HepG2 (cell line): ENCODE results near the gene TACC3. TPM values are rescaled to one million over a fixed set of nuclear protein-coding genes. Genes with fewer than 3 reads are reported as not detected.

ENCODE experiments used
- AFF4 ChIP-seq: sonication (generic); formaldehyde crosslinking; IDR thresholded peaks from 2 replicates; pipeline ENCODE4 v1.4.0; 2020; ENCODE audit warnings: missing genetic modification reagents
- BATF2 ChIP-seq: sonication (generic); formaldehyde crosslinking; IDR thresholded peaks from 2 replicates; pipeline ENCODE4 v1.8.0; 2022; ENCODE audit warnings: mild to moderate bottlenecking, missing genetic modification reagents, moderate library complexity
- BCL6 ChIP-seq: IDR thresholded peaks from 2 replicates; pipeline ENCODE4 v1.6.1; 2016; ENCODE audit warnings: missing genetic modification reagents, missing compliant biosample characterization
- FOXO1 ChIP-seq: sonication (generic); formaldehyde crosslinking; IDR thresholded peaks from 2 replicates; pipeline ENCODE4 v1.4.0; 2020; ENCODE audit warnings: missing genetic modification reagents
- FOXP1 ChIP-seq, 2 experiments: fragments of 450-650 bp in 1 of 2; IDR thresholded peaks; 2 replicates each; pipeline ENCODE4 v1.6.1; 2017 to 2018; ENCODE audit warnings: antibody characterized with exemption in 1 of 2
- HNRNPLL ChIP-seq: fragments of 200-400 bp; formaldehyde crosslinking; IDR thresholded peaks from 2 replicates; pipeline ENCODE4 v1.6.1; 2017; ENCODE audit warnings: mild to moderate bottlenecking, low read depth, low read length; ENCODE audit not compliant: poor library complexity, severe bottlenecking
- HOXA5 ChIP-seq: sonication (generic); formaldehyde crosslinking; IDR thresholded peaks from 2 replicates; pipeline ENCODE4 v1.4.0; 2020; ENCODE audit warnings: missing genetic modification reagents
- IKZF5 ChIP-seq: IDR thresholded peaks from 2 replicates; pipeline ENCODE4 v1.6.1; 2018; ENCODE audit warnings: missing genetic modification reagents, mild to moderate bottlenecking, missing compliant biosample characterization
- MAF1 ChIP-seq: sonication (generic); formaldehyde crosslinking; IDR thresholded peaks from 2 replicates; pipeline ENCODE4 v1.5.0; 2020; ENCODE audit warnings: missing genetic modification reagents, borderline replicate concordance
- MYC ChIP-seq: sonication (generic); formaldehyde crosslinking; IDR thresholded peaks from 2 replicates; pipeline ENCODE4 v1.9.0; 2021; ENCODE audit warnings: missing genetic modification reagents, borderline replicate concordance
- MYPOP ChIP-seq: sonication (generic); formaldehyde crosslinking; IDR thresholded peaks from 2 replicates; pipeline ENCODE4 v1.8.1; 2023; ENCODE audit warnings: mild to moderate bottlenecking, moderate library complexity, missing genetic modification reagents
- TEF ChIP-seq: sonication (generic); formaldehyde crosslinking; IDR thresholded peaks from 2 replicates; pipeline ENCODE4 v1.5.0; 2020; ENCODE audit warnings: missing genetic modification reagents
- ZNF556 ChIP-seq: sonication (generic); formaldehyde crosslinking; IDR thresholded peaks from 2 replicates; pipeline ENCODE4 v1.4.0; 2020; ENCODE audit warnings: mild to moderate bottlenecking, missing genetic modification reagents, borderline replicate concordance
- ZNF605 ChIP-seq: sonication (generic); formaldehyde crosslinking; IDR thresholded peaks from 2 replicates; pipeline ENCODE4 v1.8.0; 2022; ENCODE audit warnings: mild to moderate bottlenecking, missing genetic modification reagents
- ZNF710 ChIP-seq: sonication (generic); formaldehyde crosslinking; IDR thresholded peaks from 2 replicates; pipeline ENCODE4 v1.5.0; 2020; ENCODE audit warnings: mild to moderate bottlenecking, missing genetic modification reagents, borderline replicate concordance
- ZNF713 ChIP-seq: sonication (generic); formaldehyde crosslinking; IDR thresholded peaks from 2 replicates; pipeline ENCODE4 v1.4.0; 2020; ENCODE audit warnings: mild to moderate bottlenecking, missing genetic modification reagents
- polyA plus RNA-seq, 8 experiments: library from polyadenylated mRNA; depleted of rRNA in 3 of 8; stranded (reverse) in 7 of 8; unstranded in 1 of 8; fragments of >200 nt; fragmentation: Illumina TruSeq in 4 of 8; extraction: Trizol in 4 of 8; gene quantifications; 2 replicates each; pipeline versions ENCODE4 v1.2.1 to v1.2.3, GENCODE V29; 2011 to 2016; ENCODE audit warnings: low read depth in 4 of 8, missing spikeins in 1 of 8, mixed read lengths in 1 of 8; ENCODE audit not compliant: insufficient read depth in 1 of 8
- total RNA-seq, 5 experiments: library from RNA; depleted of rRNA; stranded (reverse); fragments of >200 nt; fragmentation: Illumina TruSeq; extraction: Trizol; gene quantifications; 2 replicates each; pipeline ENCODE4 v1.2.3, GENCODE V29; 2016; ENCODE audit warnings: low read depth in 1 of 5

TACC3 gene
- total and polyA plus RNA-seq, 2 of the 13 experiments (the other 11 are each of a cell fraction or from before 2014, with no cell fraction given): 20.3 to 21.2 TPM

- TF ChIP-seq ZNF713 (CRISPR knock-in tag) (0 out of 2 replicates have a peak, but pooled peaks have one; percentile 35), FOXP1 (IDR thresholded peaks at IDR 0.05) (no peak), FOXP1 (CRISPR knock-in tag; IDR thresholded peaks at IDR 0.05) (no peak), HNRNPLL (peak; percentile 33), ZNF710 (CRISPR knock-in tag) (peak; percentile 24; the same call in 1 of the 2 replicates), MAF1 (CRISPR knock-in tag) (peak; percentile 86), TEF (CRISPR knock-in tag) (no peak), ZNF556 (CRISPR knock-in tag) (peak; percentile 59; the same call in 1 of the 2 replicates), HOXA5 (CRISPR knock-in tag) (0 out of 2 replicates have a peak, but pooled peaks have one; percentile 38), IKZF5 (CRISPR knock-in tag) (peak; percentile 36; the same call in 1 of the 2 replicates), BCL6 (CRISPR knock-in tag) (peak; percentile 43), BATF2 (no peak), MYPOP (CRISPR knock-in tag) (0 out of 2 replicates have a peak, but pooled peaks have one; percentile 51), AFF4 (0 out of 2 replicates have a peak, but pooled peaks have one; percentile 56), MYC (CRISPR knock-in tag) (peak; percentile 76), FOXO1 (CRISPR knock-in tag) (0 out of 2 replicates have a peak, but pooled peaks have one; percentile 31), ZNF605 (CRISPR knock-in tag) (peak; percentile 37)
Measured at GRCh38 chr4:1766106-1767060, 45.1 kb downstream of the TACC3 start (continued).
